Thoracic aorta (tissue), 2 donors: Measurements from ENCODE around the gene NPR2. TPM values are rescaled to one million over a fixed set of nuclear protein-coding genes. Genes with fewer than 3 reads are reported as not detected.

Source experiments
- ATAC-seq: fragments of 150-250 bp; one replicate; pipeline ENCODE4 v1.8.0; 2017; ENCODE audit warnings: low read depth; ENCODE audit not compliant: insufficient number of reproducible peaks, low FRiP score
- DNase-seq: peaks from one replicate; pipeline ENCODE4 v3.0.0-alpha.2; 2020; ENCODE audit warnings: low spot score
- H3K27ac ChIP-seq, 2 donors: fragments of 200-600 bp; sonication (generic); 1 replicate in 1 of 2; 2 replicates in 1 of 2; pipeline ENCODE4 v1.5.1; 2016; ENCODE audit warnings: mild to moderate bottlenecking in 2 of 2, moderate library complexity in 2 of 2
- H3K27me3 ChIP-seq: fragments of 200-600 bp; sonication (generic); replicated peaks from 2 replicates; pipeline ENCODE4 v1.6.0; 2016; ENCODE audit warnings: mild to moderate bottlenecking; ENCODE audit not compliant: insufficient read depth
- H3K36me3 ChIP-seq: fragments of 200-600 bp; sonication (generic); one replicate; pipeline ENCODE4 v1.5.1; 2016
- H3K4me1 ChIP-seq, 2 donors: fragments of 200-600 bp; sonication (generic); 1 replicate in 1 of 2; 2 replicates in 1 of 2; pipeline versions ENCODE4 v1.5.1 to v1.6.0; 2016; ENCODE audit warnings: low read depth in 2 of 2, mild to moderate bottlenecking in 1 of 2; ENCODE audit not compliant: control insufficient read depth in 1 of 2
- H3K4me3 ChIP-seq: fragments of 200-600 bp; sonication (generic); 2 replicates; pipeline ENCODE4 v1.5.1; 2016; ENCODE audit warnings: mild to moderate bottlenecking
- H3K9me3 ChIP-seq: fragments of 200-600 bp; sonication (generic); 2 replicates; pipeline ENCODE4 v1.5.1; 2016
- CTCF ChIP-seq: fragments of 200-600 bp; sonication (generic); IDR thresholded peaks from one replicate; pipeline ENCODE4 v1.5.1; 2019; ENCODE audit warnings: antibody characterized with exemption
- total RNA-seq, 2 donors: library from RNA; depleted of rRNA; stranded (reverse); fragments of >200 nt; gene quantifications; one replicate each; pipeline versions ENCODE4 v1.1.0 to v1.2.3, GENCODE V29; 2016

The NPR2 gene
- total RNA-seq, 2 donors from 2014 or later: 30.8 to 38.2 TPM

- TF ChIP-seq CTCF: no peak
- Histone ChIP-seq H3K36me3 (no peaks in the 10 kb centered on the region), H3K4me3 (peak overlapping the region; percentile 88), H3K4me1 (peaks cover 15 to 68% of the 10 kb centered on the region in 2 donors), H3K9me3 (no peaks in the 10 kb centered on the region), H3K27me3 (no peaks in the 10 kb centered on the region), H3K27ac (peak overlapping the region; percentile 87 to 88)
- DNase-seq (no peak), ATAC-seq (no peak)
Measured at GRCh38 chr9:35829764-35830096, 38.3 kb downstream of the NPR2 start.

DNA sequence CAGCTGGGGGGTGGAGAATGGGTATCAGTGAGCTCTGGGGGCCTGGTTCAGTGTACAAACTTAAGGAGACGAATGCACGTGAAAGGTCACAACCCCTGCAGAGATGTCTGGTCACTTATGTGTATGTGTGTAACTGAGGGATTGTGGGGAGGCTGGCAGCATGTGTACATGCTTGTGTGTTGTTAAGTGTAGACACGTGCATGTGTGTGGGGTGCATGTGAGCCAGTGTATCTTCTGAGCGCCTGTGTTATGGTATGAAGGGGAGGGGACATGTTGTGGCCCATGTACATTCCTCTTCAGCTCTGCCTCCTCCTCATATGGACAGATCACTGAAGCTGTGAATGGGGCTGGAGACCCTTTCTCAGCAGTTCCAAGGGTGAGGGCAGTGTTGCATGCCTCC is 39.6 kb downstream of the NPR2 start:
- H3K9me3 ChIP-seq: no peaks in the 10 kb centered on the region
- no peaks in the 10 kb centered on the region for H3K36me3 ChIP-seq
- no peaks in the 10 kb centered on the region for H3K27me3 ChIP-seq
- TF ChIP-seq CTCF: no peak
- ATAC-seq: no peak
- H3K4me3 ChIP-seq: no peak overlapping the region
- peaks cover 15 to 68% of the 10 kb centered on the region in 2 donors for H3K4me1 ChIP-seq
- H3K27ac ChIP-seq: no peak overlapping the region
- DNase-seq: no peak

DNA sequence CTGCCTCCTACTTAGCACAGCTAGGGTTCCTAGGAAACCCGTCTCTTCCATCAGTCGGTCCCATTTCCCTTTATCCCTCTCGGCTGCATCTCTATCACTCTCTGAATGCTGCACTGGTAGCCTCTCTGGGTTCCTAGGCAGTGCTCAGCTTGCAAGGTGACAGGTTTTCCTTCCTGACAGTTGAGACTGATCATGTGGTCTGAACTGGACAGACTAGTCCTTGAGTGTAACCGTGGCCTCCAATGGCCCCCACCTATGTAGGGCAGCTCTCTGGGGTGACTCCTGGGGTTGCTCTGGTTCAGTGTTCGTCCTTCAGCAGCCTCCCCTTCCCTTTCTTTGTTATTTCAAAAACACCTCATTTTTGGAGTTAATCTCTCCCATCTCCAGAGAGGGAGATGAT is 41.4 kb downstream of the NPR2 start:
- DNase-seq (no peak), ATAC-seq (no peak)
- no peak overlapping the region for H3K4me3 ChIP-seq
- no peak for TF ChIP-seq CTCF
- no peaks in the 10 kb centered on the region for H3K27me3 ChIP-seq
- no peak overlapping the region for H3K27ac ChIP-seq
- H3K9me3 ChIP-seq: no peaks in the 10 kb centered on the region
- H3K4me1 ChIP-seq: peaks cover 15 to 57% of the 10 kb centered on the region in 2 donors
- H3K36me3 ChIP-seq: no peaks in the 10 kb centered on the region

DNA sequence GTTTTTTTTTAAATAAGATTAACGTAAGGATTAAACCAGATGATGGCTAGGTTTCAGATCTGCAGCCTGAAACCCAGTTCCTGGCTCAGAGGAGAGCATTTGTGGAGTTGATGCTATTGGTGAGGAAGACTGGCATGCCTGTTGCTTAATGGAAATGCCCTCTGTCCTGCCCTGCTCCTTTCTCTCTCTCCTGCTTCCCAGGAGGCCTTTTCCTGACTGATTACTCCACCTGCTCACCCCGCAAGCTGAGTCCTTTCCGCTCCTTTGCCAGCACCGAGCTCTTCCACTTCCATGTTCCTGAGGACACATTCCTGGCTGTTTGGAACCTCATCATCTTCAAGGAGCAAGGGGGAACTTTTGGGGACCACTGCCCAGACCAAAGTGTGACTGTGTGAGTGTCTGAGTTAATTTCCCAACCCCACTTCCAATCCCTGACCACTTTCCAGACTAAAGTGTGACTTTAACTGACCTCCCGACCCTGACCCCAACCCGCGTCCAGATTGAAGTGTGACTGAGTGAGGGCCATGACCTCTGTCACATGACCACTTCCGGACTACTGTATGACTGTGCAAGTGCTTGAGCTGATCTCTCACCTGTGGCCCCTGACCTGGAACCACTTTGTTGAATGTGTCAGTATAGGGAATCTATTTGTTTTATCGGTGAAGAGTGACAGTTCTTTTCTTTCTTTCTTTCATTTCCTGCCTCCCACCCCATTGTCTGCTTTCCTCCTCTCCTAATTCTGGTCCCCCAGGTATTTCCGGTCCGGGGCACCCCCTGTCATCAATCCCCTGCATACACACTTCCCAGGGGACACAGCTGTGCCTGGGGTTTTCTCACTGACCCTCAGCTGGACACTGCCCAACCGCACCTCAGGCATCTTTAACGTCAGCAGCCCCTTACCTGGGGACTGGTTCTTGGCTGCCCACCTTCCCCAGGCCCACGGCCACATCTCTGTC is 43.1 kb downstream of the NPR2 start:
- H3K36me3 ChIP-seq: no peaks in the 10 kb centered on the region
- H3K9me3 ChIP-seq: no peaks in the 10 kb centered on the region
- TF ChIP-seq CTCF: no peak
- DNase-seq: no peak
- H3K4me1 ChIP-seq: peaks cover 15 to 48% of the 10 kb centered on the region in 2 donors
- no peak overlapping the region for H3K27ac ChIP-seq
- H3K4me3 ChIP-seq: no peak overlapping the region
- no peaks in the 10 kb centered on the region for H3K27me3 ChIP-seq
- ATAC-seq: no peak

DNA sequence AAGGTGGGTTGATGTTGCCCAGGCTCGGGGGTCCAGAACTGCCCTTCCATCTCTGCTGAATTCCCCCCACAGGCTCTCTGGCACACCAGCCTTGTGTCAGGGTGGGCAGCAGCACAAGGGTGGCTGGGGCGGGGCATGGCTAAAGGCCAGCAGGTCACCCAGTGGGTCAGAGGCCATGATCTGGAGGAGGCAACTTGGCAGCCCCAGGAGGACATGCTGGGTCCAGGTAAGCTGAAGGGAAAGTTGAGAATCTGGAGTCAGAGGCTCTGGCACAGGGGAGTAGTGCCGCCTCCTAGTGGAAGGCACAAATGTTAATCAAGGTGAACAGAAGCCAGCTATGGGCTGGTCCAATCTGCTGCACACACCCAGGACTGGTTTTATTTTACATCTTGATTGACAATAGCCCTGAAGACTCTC is 43.8 kb downstream of the NPR2 start:
- Histone ChIP-seq H3K4me1 (peaks cover 10 to 41% of the 10 kb centered on the region in 2 donors), H3K27ac (no peak overlapping the region), H3K36me3 (no peaks in the 10 kb centered on the region), H3K9me3 (no peaks in the 10 kb centered on the region), H3K4me3 (no peak overlapping the region), H3K27me3 (no peaks in the 10 kb centered on the region)
- no peak for ATAC-seq
- no peak for DNase-seq
- TF ChIP-seq CTCF: no peak
